CD14-positive monocyte (primary cell): ENCODE measurements around the gene TRPC4AP. TPM values are rescaled to one million over a fixed set of nuclear protein-coding genes. Genes with fewer than 3 reads are reported as not detected.
A peak's percentile ranks its signal among the peaks of the same experiment; 100 is the strongest.

ENCODE experiments used
- DNase-seq, 3 donors: peaks; one replicate each; pipeline ENCODE4 v3.0.0-alpha.2; 2011 to 2022
- H2AFZ ChIP-seq: 2 replicates; pipeline ENCODE4 v1.6.0; 2012; ENCODE audit warnings: mild to moderate bottlenecking, low read depth, low read length, inconsistent platforms; ENCODE audit not compliant: insufficient read depth, poor library complexity, severe bottlenecking
- H3K27ac ChIP-seq, 2 donors: 1 replicate in 1 of 2; 2 replicates in 1 of 2; pipeline ENCODE4 v1.5.1; 2012 to 2013; ENCODE audit warnings: low read length in 2 of 2, control low read depth in 1 of 2, inconsistent platforms in 1 of 2, low read depth in 1 of 2, mild to moderate bottlenecking in 1 of 2
- H3K27me3 ChIP-seq, 2 donors: one replicate each; pipeline versions ENCODE4 v1.6.0 to v1.6.1; 2011 to 2013; ENCODE audit warnings: low read length in 2 of 2; ENCODE audit not compliant: control insufficient read depth in 2 of 2, insufficient read depth in 2 of 2
- H3K36me3 ChIP-seq, 2 donors: replicated peaks in 1 of 2; 1 replicate in 1 of 2; 2 replicates in 1 of 2; pipeline versions ENCODE4 v1.5.1 to v1.6.1; 2012 to 2013; ENCODE audit warnings: low read length in 2 of 2, control low read depth in 1 of 2, inconsistent platforms in 1 of 2, mild to moderate bottlenecking in 1 of 2; ENCODE audit not compliant: insufficient read depth in 2 of 2, control insufficient read depth in 1 of 2
- H3K4me1 ChIP-seq, 2 donors: 1 replicate in 1 of 2; 2 replicates in 1 of 2; pipeline versions ENCODE4 v1.5.1 to v1.6.1; 2012 to 2013; ENCODE audit warnings: low read length in 2 of 2, control low read depth in 1 of 2, inconsistent platforms in 1 of 2, mild to moderate bottlenecking in 1 of 2, moderate library complexity in 1 of 2; ENCODE audit not compliant: insufficient read depth in 2 of 2, control insufficient read depth in 1 of 2
- H3K4me2 ChIP-seq: replicated peaks from 2 replicates; pipeline ENCODE3; 2012; ENCODE audit warnings: low read length, moderate library complexity, mild to moderate bottlenecking; ENCODE audit not compliant: poor library complexity, severe bottlenecking; ENCODE audit errors: extremely low read depth
- H3K4me3 ChIP-seq, 3 experiments: fragments of 200-600 bp in 1 of 3; sonication (generic) in 1 of 3; replicated peaks in 1 of 3; 1 replicate in 2 of 3; 2 replicates in 1 of 3; pipeline ENCODE4 v1.5.1; 2011 to 2013; ENCODE audit warnings: low read length in 3 of 3, mild to moderate bottlenecking in 3 of 3, control low read depth in 2 of 3, low read depth in 2 of 3, inconsistent platforms in 1 of 3, moderate library complexity in 1 of 3
- H3K79me2 ChIP-seq: 2 replicates; pipeline ENCODE4 v1.6.0; 2012; ENCODE audit warnings: mild to moderate bottlenecking, control low read depth, inconsistent platforms, low read length, moderate library complexity; ENCODE audit not compliant: insufficient read depth
- H3K9ac ChIP-seq: 2 replicates; pipeline ENCODE4 v1.6.0; 2017; ENCODE audit warnings: low read length, mild to moderate bottlenecking; ENCODE audit not compliant: insufficient read depth, poor library complexity, severe bottlenecking
- H3K9me3 ChIP-seq, 2 donors: replicated peaks in 1 of 2; 1 replicate in 1 of 2; 2 replicates in 1 of 2; pipeline versions ENCODE4 v1.5.1 to v1.6.1; 2012 to 2013; ENCODE audit warnings: low read length in 2 of 2, control low read depth in 1 of 2; ENCODE audit not compliant: control insufficient read depth in 1 of 2, insufficient read depth in 1 of 2
- H4K20me1 ChIP-seq: 2 replicates; pipeline ENCODE4 v1.6.0; 2012; ENCODE audit warnings: mild to moderate bottlenecking, low read length, control low read depth, moderate library complexity; ENCODE audit not compliant: insufficient read depth
- H3K27ac Mint-ChIP-seq, 7 donors: one replicate each; pipeline ENCODE4 v1.8.0; 2020; ENCODE audit warnings: mild to moderate bottlenecking in 7 of 7, mixed read lengths in 7 of 7, moderate library complexity in 6 of 7, inconsistent platforms in 2 of 7
- H3K27me3 Mint-ChIP-seq, 3 donors: one replicate each; pipeline ENCODE4 v1.8.0; 2021 to 2022; ENCODE audit warnings: low read depth in 3 of 3, mild to moderate bottlenecking in 3 of 3, mixed read lengths in 3 of 3, moderate library complexity in 3 of 3, inconsistent platforms in 1 of 3
- H3K36me3 Mint-ChIP-seq, 2 donors: one replicate each; pipeline ENCODE4 v1.8.0; 2020; ENCODE audit warnings: mixed read lengths in 2 of 2, inconsistent platforms in 1 of 2, mild to moderate bottlenecking in 1 of 2
- H3K4me1 Mint-ChIP-seq: one replicate; pipeline ENCODE4 v1.8.0; 2020; ENCODE audit warnings: mild to moderate bottlenecking, mixed read lengths
- H3K4me3 Mint-ChIP-seq, 2 donors: one replicate each; pipeline ENCODE4 v1.8.0; 2020; ENCODE audit warnings: mild to moderate bottlenecking in 2 of 2, mixed read lengths in 2 of 2, moderate library complexity in 1 of 2
- H3K9me3 Mint-ChIP-seq, 7 donors: one replicate each; pipeline ENCODE4 v1.8.0; 2020 to 2022; ENCODE audit warnings: mixed read lengths in 7 of 7, mild to moderate bottlenecking in 6 of 7, moderate library complexity in 6 of 7, inconsistent platforms in 2 of 7
- CTCF ChIP-seq: fragments of 200-600 bp; IDR thresholded peaks from one replicate; pipeline ENCODE4 v1.8.0; 2022; ENCODE audit warnings: antibody characterized with exemption, mild to moderate bottlenecking
- WGBS: methylation state at CpG from one replicate; pipeline ENCODE4 v1.1.5; 2013; ENCODE audit warnings: missing lambda C conversion rate; ENCODE audit not compliant: insufficient coverage; 5-methylcytosine and 5-hydroxymethylcytosine counted together
- intact Hi-C, 2 donors: fragments of 100-400 bp; cut with micrococcal nuclease; formaldehyde crosslinking; loops; one replicate each; pipeline versions ENCODE4 v1.15.0 to v1.15.1; 2023
- polyA plus RNA-seq, 3 donors: library from polyadenylated mRNA; depleted of rRNA in 1 of 3; unstranded in 2 of 3; stranded (reverse) in 1 of 3; fragments of 300-500 nt in 2 of 3; fragments of >200 nt in 1 of 3; fragmentation: Illumina TruSeq in 2 of 3; gene quantifications; 1 replicate in 2 of 3; 2 replicates in 1 of 3; pipeline ENCODE4 v1.2.3, GENCODE V29; 2012 to 2021

TRPC4AP gene
- polyA plus RNA-seq, 3 donors: 80.8 to 98.4 (median 88.6) TPM

- Histone ChIP-seq H2AFZ (no peak overlapping the region), H3K36me3 (peaks cover 59 to 72% of the 10 kb centered on the region in 2 donors), H3K9ac (no peak overlapping the region), H4K20me1 (no peaks in the 10 kb centered on the region), H3K79me2 (no peaks in the 10 kb centered on the region), H3K27ac (no peak overlapping the region), H3K27me3 (no peaks in the 10 kb centered on the region), H3K4me3 (no peak overlapping the region), H3K9me3 (no peaks in the 10 kb centered on the region), H3K4me2 (no peak overlapping the region), H3K4me1 (no peaks in the 10 kb centered on the region)
- WGBS: 92% methylated on average over 7 of the region's 7 CpGs
- no peak for DNase-seq
- Mint-ChIP-seq H3K4me3 (no peak overlapping the region), H3K27ac (no peak overlapping the region), H3K4me1 (no peaks in the 10 kb centered on the region), H3K36me3 (peaks cover 70 to 77% of the 10 kb centered on the region in 2 donors), H3K9me3 (peaks cover 0 to 2% (median 0%) of the 10 kb centered on the region in 7 donors), H3K27me3 (peaks cover 0 to 5% (median 0%) of the 10 kb centered on the region in 3 donors)
- no peak for TF ChIP-seq CTCF
- intact Hi-C loops: no loop called here
These were observed 96.9 kb downstream of the TRPC4AP start for GRCh38 chr20:34995696-34996095.

- intact Hi-C loops: no loop called here
- no peak for DNase-seq
- H2AFZ ChIP-seq: no peak overlapping the region
- peaks cover 67 to 72% of the 10 kb centered on the region in 2 donors for H3K36me3 Mint-ChIP-seq
- H3K4me1 Mint-ChIP-seq: no peaks in the 10 kb centered on the region
- no peak overlapping the region for H3K4me2 ChIP-seq
- H3K9ac ChIP-seq: no peak overlapping the region
- no peak overlapping the region for H3K27ac ChIP-seq
- H3K4me3 Mint-ChIP-seq: no peak overlapping the region
- H3K27me3 Mint-ChIP-seq: peaks cover 0 to 5% (median 0%) of the 10 kb centered on the region in 3 donors
- H3K9me3 ChIP-seq: no peaks in the 10 kb centered on the region
- WGBS: 96% methylated on average over 14 of the region's 14 CpGs
- H3K27ac Mint-ChIP-seq: peak overlapping the region in 2 of 7 donors; percentile 14 to 62
- H3K9me3 Mint-ChIP-seq: peaks cover 0 to 2% (median 0%) of the 10 kb centered on the region in 7 donors
- H3K79me2 ChIP-seq: no peaks in the 10 kb centered on the region
- peaks cover 54 to 67% of the 10 kb centered on the region in 2 donors for H3K36me3 ChIP-seq
- TF ChIP-seq CTCF: no peak
- no peaks in the 10 kb centered on the region for H3K27me3 ChIP-seq
- no peaks in the 10 kb centered on the region for H3K4me1 ChIP-seq
- H4K20me1 ChIP-seq: no peaks in the 10 kb centered on the region
- H3K4me3 ChIP-seq: no peak overlapping the region
These were observed 97.4 kb downstream of the TRPC4AP start for GRCh38 chr20:34995192-34995591.
